Vagina (tissue), 2 donors: ENCODE results near the gene TSSK6.

Experiments
- CTCF ChIP-seq, 3 experiments: fragments of 450-650 bp in 2 of 3; fragments of 200-600 bp in 1 of 3; sonication (generic) in 1 of 3; IDR thresholded peaks; one replicate each; pipeline ENCODE4 v1.5.1; 2017 to 2019; ENCODE audit warnings: antibody characterized with exemption in 3 of 3, mild to moderate bottlenecking in 2 of 3, moderate library complexity in 2 of 3
- POLR2A ChIP-seq, 2 donors: fragments of 450-650 bp; IDR thresholded peaks; one replicate each; pipeline ENCODE4 v1.6.1; 2017; ENCODE audit warnings: antibody characterized with exemption in 2 of 2, mild to moderate bottlenecking in 2 of 2, moderate library complexity in 2 of 2

GRCh38 chr19:19559931-19560330 lies 44.6 kb upstream of the TSSK6 start:
- TF ChIP-seq CTCF (IDR thresholded peaks at IDR 0.05) (no peak), POLR2A (IDR thresholded peaks at IDR 0.05) (no peak)
